SU-DHL-6 (cell line): ENCODE results near the gene NFIB.

Experiments
- EZH2phosphoT487 ChIP-seq: fragments of 200-600 bp; sonication (generic), shearing (Covaris generic); conservative IDR thresholded peaks from 2 replicates; pipeline ENCODE4 v1.6.1; 2018; ENCODE audit warnings: mild to moderate bottlenecking, antibody characterized with exemption, low read length, moderate library complexity, mixed read lengths
- TF ChIP-seq, protein P1 (sequence below): fragments of 200-600 bp; sonication (generic); IDR thresholded peaks from one replicate; pipeline ENCODE4 v1.5.1; 2017; ENCODE audit warnings: antibody characterized with exemption, mild to moderate bottlenecking, low read length, moderate library complexity; ENCODE audit not compliant: insufficient read depth, poor library complexity, severe bottlenecking

DNA sequence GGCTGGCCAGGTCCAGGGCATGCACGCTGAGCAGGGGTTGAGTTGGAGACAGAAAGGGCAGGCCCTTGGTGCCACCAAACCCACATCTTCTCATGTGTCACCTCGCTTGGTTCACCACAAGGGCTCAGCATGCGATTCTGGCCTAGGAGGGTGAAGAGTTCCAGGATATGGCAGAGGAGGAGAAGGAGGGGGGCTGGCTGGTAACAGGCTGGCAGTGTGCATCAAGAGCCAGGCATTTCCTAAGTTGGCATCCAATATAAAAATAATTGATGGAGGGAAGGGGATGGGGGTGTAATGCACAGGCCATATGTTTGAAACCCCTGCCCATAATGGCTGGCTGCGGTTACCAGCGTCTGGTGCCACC, 255.6 kb downstream of the NFIB start:
- TF ChIP-seq, protein P1, sequence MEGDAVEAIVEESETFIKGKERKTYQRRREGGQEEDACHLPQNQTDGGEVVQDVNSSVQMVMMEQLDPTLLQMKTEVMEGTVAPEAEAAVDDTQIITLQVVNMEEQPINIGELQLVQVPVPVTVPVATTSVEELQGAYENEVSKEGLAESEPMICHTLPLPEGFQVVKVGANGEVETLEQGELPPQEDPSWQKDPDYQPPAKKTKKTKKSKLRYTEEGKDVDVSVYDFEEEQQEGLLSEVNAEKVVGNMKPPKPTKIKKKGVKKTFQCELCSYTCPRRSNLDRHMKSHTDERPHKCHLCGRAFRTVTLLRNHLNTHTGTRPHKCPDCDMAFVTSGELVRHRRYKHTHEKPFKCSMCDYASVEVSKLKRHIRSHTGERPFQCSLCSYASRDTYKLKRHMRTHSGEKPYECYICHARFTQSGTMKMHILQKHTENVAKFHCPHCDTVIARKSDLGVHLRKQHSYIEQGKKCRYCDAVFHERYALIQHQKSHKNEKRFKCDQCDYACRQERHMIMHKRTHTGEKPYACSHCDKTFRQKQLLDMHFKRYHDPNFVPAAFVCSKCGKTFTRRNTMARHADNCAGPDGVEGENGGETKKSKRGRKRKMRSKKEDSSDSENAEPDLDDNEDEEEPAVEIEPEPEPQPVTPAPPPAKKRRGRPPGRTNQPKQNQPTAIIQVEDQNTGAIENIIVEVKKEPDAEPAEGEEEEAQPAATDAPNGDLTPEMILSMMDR = no peak
- no peak for TF ChIP-seq EZH2phosphoT487
